Activated naive CD8-positive, alpha-beta T cell treated with anti-CD3 and anti-CD28 coated beads, Interleukin-2, amount 50 U/mL, for 24 hours (primary cell): Measurements from ENCODE around the gene GATAD2B.

Experiments
- ATAC-seq: fragments of 150-1000 bp; cut with Tn5 transposase; one replicate; pipeline ENCODE4 v1.10.0; 2021
- DNase-seq: peaks from one replicate; pipeline ENCODE4 v3.0.0; 2021
- H3K27ac Mint-ChIP-seq: one replicate; pipeline ENCODE4 v1.8.0; 2021; ENCODE audit warnings: mild to moderate bottlenecking, mixed read lengths
- H3K27me3 Mint-ChIP-seq: one replicate; pipeline ENCODE4 v1.8.0; 2021; ENCODE audit warnings: mixed read lengths
- H3K36me3 Mint-ChIP-seq: one replicate; pipeline ENCODE4 v1.8.0; 2021; ENCODE audit warnings: low read depth, mixed read lengths
- H3K4me1 Mint-ChIP-seq: one replicate; pipeline ENCODE4 v1.8.0; 2021; ENCODE audit warnings: mixed read lengths
- H3K4me3 Mint-ChIP-seq: one replicate; pipeline ENCODE4 v1.8.0; 2021; ENCODE audit warnings: mild to moderate bottlenecking, moderate library complexity, mixed read lengths
- H3K9me3 Mint-ChIP-seq: one replicate; pipeline ENCODE4 v1.8.0; 2021; ENCODE audit warnings: mixed read lengths

The GATAD2B gene

GRCh38 chr1:153922972-153923925, at the start of gene GATAD2B:
Gene GATAD2B (minus strand): TSS chr1:153922972. CDS start chr1:153828347, 94,625 bp downstream.
- Mint-ChIP-seq H3K4me1 (peaks cover 43% of the 10 kb centered on the region), H3K27ac (peak within 1 kb of the TSS; percentile 81), H3K4me3 (peak within 1 kb of the TSS; percentile 87), H3K9me3 (no peaks in the 10 kb centered on the region), H3K36me3 (no peaks in the 10 kb centered on the region), H3K27me3 (no peaks in the 10 kb centered on the region)
- DNase-seq: peak; percentile 97
- peak; percentile 95 for ATAC-seq

- Mint-ChIP-seq H3K36me3 (peaks cover 19% of the 10 kb centered on the region), H3K27ac (no peak overlapping the region), H3K27me3 (no peaks in the 10 kb centered on the region), H3K4me3 (no peak overlapping the region), H3K4me1 (peaks cover 51% of the 10 kb centered on the region), H3K9me3 (no peaks in the 10 kb centered on the region)
- DNase-seq: no peak
- ATAC-seq: no peak
Observed at GRCh38 chr1:153970346-153970745, 47.6 kb upstream of the GATAD2B start.

GRCh38 chr1:153968972-153969371, 46.2 kb upstream of the GATAD2B start:
- H3K36me3 Mint-ChIP-seq: peaks cover 9% of the 10 kb centered on the region
- no peak overlapping the region for H3K4me3 Mint-ChIP-seq
- no peaks in the 10 kb centered on the region for H3K9me3 Mint-ChIP-seq
- no peaks in the 10 kb centered on the region for H3K27me3 Mint-ChIP-seq
- peak overlapping the region; percentile 41 for H3K27ac Mint-ChIP-seq
- H3K4me1 Mint-ChIP-seq: peaks cover 51% of the 10 kb centered on the region
- ATAC-seq: no peak
- DNase-seq: no peak

GRCh38 chr1:153968408-153968807, 45.6 kb upstream of the GATAD2B start:
- DNase-seq (no peak), ATAC-seq (no peak)
- Mint-ChIP-seq H3K9me3 (no peaks in the 10 kb centered on the region), H3K36me3 (peaks cover 4% of the 10 kb centered on the region), H3K4me3 (peak overlapping the region; percentile 91), H3K4me1 (peaks cover 55% of the 10 kb centered on the region), H3K27ac (peak overlapping the region; percentile 92), H3K27me3 (no peaks in the 10 kb centered on the region)

- no peak for DNase-seq
- peak overlapping the region; percentile 91 for H3K4me3 Mint-ChIP-seq
- no peak for ATAC-seq
- H3K36me3 Mint-ChIP-seq: peaks cover 2% of the 10 kb centered on the region
- H3K27ac Mint-ChIP-seq: peak overlapping the region; percentile 92
- H3K27me3 Mint-ChIP-seq: no peaks in the 10 kb centered on the region
- H3K4me1 Mint-ChIP-seq: peaks cover 57% of the 10 kb centered on the region
- H3K9me3 Mint-ChIP-seq: no peaks in the 10 kb centered on the region
Observed at GRCh38 chr1:153968000-153968363, 45.2 kb upstream of the GATAD2B start.

GRCh38 chr1:153967107-153967999, 44.6 kb upstream of the GATAD2B start, which contains the start of gene CREB3L4:
Gene CREB3L4 (plus strand): TSS chr1:153967902. CDS start chr1:153968526, 624 bp downstream.
- no peaks in the 10 kb centered on the region for H3K27me3 Mint-ChIP-seq
- H3K4me1 Mint-ChIP-seq: peaks cover 60% of the 10 kb centered on the region
- H3K36me3 Mint-ChIP-seq: peaks cover 2% of the 10 kb centered on the region
- ATAC-seq (peak; percentile 90), DNase-seq (peak; percentile 83)
- peak within 1 kb of the TSS; percentile 92 for H3K27ac Mint-ChIP-seq
- H3K9me3 Mint-ChIP-seq: no peaks in the 10 kb centered on the region
- H3K4me3 Mint-ChIP-seq: peak within 1 kb of the TSS; percentile 91

- peaks cover 16% of the 10 kb centered on the region for H3K36me3 Mint-ChIP-seq
- no peaks in the 10 kb centered on the region for H3K27me3 Mint-ChIP-seq
- peak overlapping the region; percentile 94 for H3K27ac Mint-ChIP-seq
- no peak for DNase-seq
- H3K9me3 Mint-ChIP-seq: no peaks in the 10 kb centered on the region
- H3K4me3 Mint-ChIP-seq: peak overlapping the region; percentile 89
- no peak for ATAC-seq
- peaks cover 64% of the 10 kb centered on the region for H3K4me1 Mint-ChIP-seq
Observed at GRCh38 chr1:153963850-153964331, 41.1 kb upstream of the GATAD2B start.

- DNase-seq (peak; percentile 97), ATAC-seq (peak; percentile 44)
- peak within 1 kb of the TSS; percentile 89 for H3K4me3 Mint-ChIP-seq
- H3K27me3 Mint-ChIP-seq: no peaks in the 10 kb centered on the region
- peaks cover 63% of the 10 kb centered on the region for H3K4me1 Mint-ChIP-seq
- peaks cover 16% of the 10 kb centered on the region for H3K36me3 Mint-ChIP-seq
- H3K9me3 Mint-ChIP-seq: no peaks in the 10 kb centered on the region
- peak within 1 kb of the TSS; percentile 94 for H3K27ac Mint-ChIP-seq
Observed at GRCh38 chr1:153963030-153963849, 40.5 kb upstream of the GATAD2B start, which contains the start of gene SLC39A1. Gene SLC39A1 (minus strand): TSS chr1:153963537. CDS start chr1:153962715, 822 bp downstream.

- Mint-ChIP-seq H3K27ac (peak overlapping the region; percentile 94), H3K9me3 (no peaks in the 10 kb centered on the region)
Observed at GRCh38 chr1:153962088-153963029, 39.6 kb upstream of the GATAD2B start.

GRCh38 chr1:153961421-153961820, 38.6 kb upstream of the GATAD2B start:
- peak overlapping the region; percentile 89 for H3K4me3 Mint-ChIP-seq
- no peaks in the 10 kb centered on the region for H3K27me3 Mint-ChIP-seq
- peak overlapping the region; percentile 94 for H3K27ac Mint-ChIP-seq
- DNase-seq (no peak), ATAC-seq (no peak)
- H3K36me3 Mint-ChIP-seq: peaks cover 19% of the 10 kb centered on the region
- H3K4me1 Mint-ChIP-seq: peaks cover 56% of the 10 kb centered on the region
- H3K9me3 Mint-ChIP-seq: no peaks in the 10 kb centered on the region

More at GRCh38 chr1:153962088-153963029, 39.6 kb upstream of the GATAD2B start:
- ATAC-seq (no peak), DNase-seq (no peak)
- Mint-ChIP-seq H3K27me3 (no peaks in the 10 kb centered on the region), H3K36me3 (peaks cover 16% of the 10 kb centered on the region), H3K4me3 (peak overlapping the region; percentile 89), H3K4me1 (peaks cover 54% of the 10 kb centered on the region)

- Mint-ChIP-seq H3K27me3 (no peaks in the 10 kb centered on the region), H3K4me1 (peaks cover 57% of the 10 kb centered on the region), H3K9me3 (no peaks in the 10 kb centered on the region), H3K4me3 (no peak overlapping the region), H3K36me3 (peaks cover 17% of the 10 kb centered on the region), H3K27ac (peak overlapping the region; percentile 90)
- DNase-seq: no peak
- ATAC-seq: no peak
Observed at GRCh38 chr1:153960206-153960605, 37.4 kb upstream of the GATAD2B start.

- ATAC-seq (no peak), DNase-seq (no peak)
- H3K9me3 Mint-ChIP-seq: no peaks in the 10 kb centered on the region
- H3K4me3 Mint-ChIP-seq: no peak overlapping the region
- H3K27ac Mint-ChIP-seq: peak overlapping the region; percentile 90
- no peaks in the 10 kb centered on the region for H3K27me3 Mint-ChIP-seq
- H3K36me3 Mint-ChIP-seq: peaks cover 17% of the 10 kb centered on the region
- peaks cover 61% of the 10 kb centered on the region for H3K4me1 Mint-ChIP-seq
Observed at GRCh38 chr1:153959454-153959853, 36.7 kb upstream of the GATAD2B start.

- no peak for DNase-seq
- peaks cover 64% of the 10 kb centered on the region for H3K4me1 Mint-ChIP-seq
- no peaks in the 10 kb centered on the region for H3K9me3 Mint-ChIP-seq
- peak overlapping the region; percentile 93 for H3K4me3 Mint-ChIP-seq
- H3K27me3 Mint-ChIP-seq: no peaks in the 10 kb centered on the region
- H3K27ac Mint-ChIP-seq: peak overlapping the region; percentile 90
- ATAC-seq: no peak
- H3K36me3 Mint-ChIP-seq: peaks cover 21% of the 10 kb centered on the region
Observed at GRCh38 chr1:153958961-153959260, 36.1 kb upstream of the GATAD2B start.
